GM18870 (cell line): ENCODE data around the gene LIMS1.
"Not testable (repeated sequence)": the region's sequence is repeated elsewhere in the genome, so short reads cannot be mapped to it uniquely, and the experiment has no call there.

ENCODE experiments used
- ATAC-seq: cut with Tn5 transposase; IDR thresholded peaks from one replicate; pipeline ENCODE4 v1.9.1; 2021; ENCODE audit warnings: moderate library complexity; ENCODE audit not compliant: unreplicated experiment

The LIMS1 gene

DNA sequence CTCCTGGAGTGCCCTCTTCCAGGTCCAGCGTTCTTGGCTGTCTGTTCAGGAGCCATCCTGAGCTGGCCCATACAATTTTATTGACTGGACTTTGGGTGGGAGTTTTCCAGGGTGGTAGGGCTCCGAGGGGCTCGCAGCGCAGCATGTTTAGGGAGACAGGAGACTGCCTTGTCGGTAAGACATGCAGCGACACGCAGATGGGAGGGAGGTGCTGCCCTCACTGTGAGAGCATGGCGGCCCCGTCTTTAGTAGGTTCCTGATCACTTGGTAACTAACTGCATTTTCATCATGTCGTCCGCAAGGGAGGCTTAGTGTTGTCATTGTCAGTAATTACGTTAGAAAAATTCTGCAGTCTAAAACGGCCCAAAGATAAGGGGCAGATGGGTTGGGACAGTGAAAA is 121.0 kb downstream of the LIMS1 start:
- not testable (repeated sequence) for ATAC-seq

DNA sequence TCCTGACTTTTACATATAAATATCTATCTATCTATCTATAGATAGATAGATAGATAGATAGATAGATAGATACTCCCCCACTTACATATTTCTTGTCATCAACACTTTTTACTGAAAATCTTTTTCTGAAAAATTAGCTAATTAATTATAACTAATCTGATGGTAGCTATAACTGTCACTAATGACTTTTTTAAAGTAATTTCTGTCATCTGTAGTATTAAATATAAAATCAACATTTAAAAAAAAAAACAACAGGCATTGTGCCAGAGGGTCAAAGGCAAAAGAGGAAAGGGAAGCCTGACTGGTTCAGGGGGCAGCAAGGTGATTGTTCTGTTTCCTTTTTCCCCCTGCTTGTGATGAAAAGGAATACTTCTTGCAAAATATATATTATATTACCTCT is 122.0 kb downstream of the LIMS1 start:
- not testable (repeated sequence) for ATAC-seq

DNA sequence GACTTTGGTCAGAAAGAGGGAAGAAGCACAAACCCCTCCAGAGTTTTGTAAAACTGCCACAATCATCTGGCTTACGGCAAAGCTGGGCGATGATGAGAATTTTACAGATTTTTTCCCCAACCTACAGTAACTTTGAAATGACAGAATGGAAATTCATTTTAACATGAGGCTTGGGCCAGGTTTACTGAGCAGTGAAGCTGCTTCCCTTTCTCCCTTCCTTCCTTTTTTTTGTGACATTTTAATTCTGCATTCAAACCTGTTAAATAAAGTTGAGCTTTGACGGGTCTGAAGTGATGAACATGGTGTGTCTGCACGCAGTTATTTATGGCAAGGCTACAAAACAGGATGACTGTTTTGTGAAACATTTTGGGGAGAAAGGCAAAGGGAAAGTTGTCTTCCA is 123.2 kb downstream of the LIMS1 start:
- ATAC-seq: not testable (repeated sequence)

DNA sequence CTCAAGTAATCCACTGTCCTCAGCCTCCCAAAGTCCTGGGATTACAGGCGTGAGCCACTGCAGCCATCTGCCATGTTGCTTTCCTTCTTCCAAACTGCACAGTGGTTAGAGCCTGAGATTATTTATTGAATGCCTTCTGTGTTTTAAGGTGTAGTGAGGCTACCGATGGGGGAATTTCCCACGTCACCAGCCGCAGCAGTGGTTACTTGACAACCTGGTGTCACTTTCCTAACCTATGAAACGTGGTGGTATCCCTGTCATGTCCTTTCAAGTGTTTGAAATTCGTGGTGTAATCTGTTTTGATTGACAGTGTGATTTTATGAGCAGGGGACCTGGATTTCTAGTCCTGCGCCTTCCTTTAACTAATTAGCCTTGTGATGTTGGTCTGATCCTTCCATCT is 124.3 kb downstream of the LIMS1 start:
- not testable (repeated sequence) for ATAC-seq

DNA sequence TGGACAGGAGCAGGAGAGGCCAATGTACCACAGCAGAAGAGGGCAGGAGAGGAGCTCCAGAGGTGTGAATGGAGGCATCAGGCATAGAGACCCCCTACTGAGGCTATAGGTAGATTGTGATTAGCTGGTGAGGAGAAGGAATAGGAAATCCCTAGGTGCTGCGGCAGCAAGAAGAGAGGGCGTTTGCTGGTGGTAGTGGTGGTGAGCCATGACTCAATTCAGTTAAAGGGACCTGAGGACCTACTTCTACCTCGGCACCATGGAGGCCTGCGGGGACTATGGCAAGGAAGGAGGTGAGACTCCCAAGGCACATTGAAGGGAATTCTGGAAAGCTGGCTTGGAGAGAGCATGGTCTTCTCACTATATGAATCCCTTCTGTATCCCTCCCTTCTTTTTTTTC is 127.2 kb downstream of the LIMS1 start:
- not testable (repeated sequence) for ATAC-seq

DNA sequence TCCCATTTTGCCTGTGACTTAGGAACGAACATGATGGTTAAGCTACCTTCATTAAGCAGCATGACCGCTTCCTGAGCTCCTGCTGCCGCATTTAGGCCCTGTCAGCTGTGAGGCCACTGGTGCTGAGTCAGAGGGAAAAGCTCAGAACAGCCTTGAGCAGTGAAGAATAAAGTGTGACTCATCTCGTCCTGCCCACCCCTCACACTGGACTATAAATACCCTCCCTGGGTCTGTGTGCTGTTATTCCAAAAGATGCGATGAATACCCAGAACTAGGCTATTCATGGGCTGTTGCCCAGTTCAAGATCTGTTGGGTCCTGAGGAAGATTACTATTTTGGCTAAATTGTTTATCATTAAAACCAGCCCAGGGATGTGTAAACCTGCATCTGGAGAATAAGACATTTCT is 127.9 kb downstream of the LIMS1 start:
- peak; percentile 98 for ATAC-seq

DNA sequence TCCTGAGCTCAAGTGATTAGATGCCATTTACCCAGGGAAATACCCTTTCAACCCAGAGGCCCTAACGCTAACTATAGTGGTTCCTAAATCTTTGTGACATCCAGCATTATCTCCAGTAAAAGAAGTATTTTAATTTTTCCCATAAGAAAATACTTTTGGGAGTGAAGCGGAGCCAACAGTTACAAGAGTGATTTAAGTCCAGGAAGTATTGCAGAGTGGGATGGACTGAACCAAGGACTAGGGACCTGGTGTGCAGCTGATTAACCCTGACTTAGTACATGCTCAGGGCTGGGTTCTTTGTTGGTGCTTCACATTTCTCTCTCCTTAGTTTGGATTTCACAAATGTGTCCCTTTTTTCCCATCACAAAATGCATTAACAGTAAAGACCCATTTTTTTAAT is 129.1 kb downstream of the LIMS1 start:
- ATAC-seq: not testable (repeated sequence)

DNA sequence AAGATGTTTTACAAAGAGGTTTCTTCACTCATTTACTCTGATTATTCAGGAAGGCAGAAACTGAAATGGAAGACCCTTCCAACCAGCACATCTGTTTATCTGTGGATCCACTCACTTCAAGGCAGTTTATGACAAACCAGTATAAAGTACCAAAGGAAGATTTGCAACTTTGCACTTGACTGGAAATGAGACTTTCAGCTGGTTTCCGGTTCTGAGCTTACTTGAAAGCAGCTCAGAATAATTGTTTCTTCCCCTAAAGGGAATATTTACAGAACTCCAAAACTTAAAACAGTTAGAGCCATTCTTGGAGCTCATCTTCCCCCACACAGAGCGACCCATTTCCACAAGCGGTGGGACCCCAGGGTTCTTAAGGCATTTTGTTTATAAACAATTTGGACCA is 129.8 kb downstream of the LIMS1 start:
- not testable (repeated sequence) for ATAC-seq

DNA sequence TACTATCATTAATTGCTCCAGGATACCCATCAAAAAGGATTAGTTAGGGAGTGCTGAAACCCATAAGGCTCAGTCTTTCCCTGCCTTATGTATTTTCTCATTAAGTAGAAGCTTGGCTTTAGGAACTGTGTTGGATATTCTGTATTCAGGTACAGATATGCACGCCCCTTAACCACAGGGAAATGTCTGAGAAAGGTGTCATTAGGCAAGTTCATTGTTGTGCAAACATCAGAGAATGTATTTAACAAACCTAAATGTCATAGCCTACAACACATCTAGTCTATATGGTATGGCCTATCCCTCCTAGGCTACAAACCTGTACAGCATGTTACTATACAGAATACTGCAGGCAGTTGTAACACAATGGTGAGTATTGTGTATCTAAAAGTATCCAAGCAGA is 130.7 kb downstream of the LIMS1 start:
- ATAC-seq: not testable (repeated sequence)

DNA sequence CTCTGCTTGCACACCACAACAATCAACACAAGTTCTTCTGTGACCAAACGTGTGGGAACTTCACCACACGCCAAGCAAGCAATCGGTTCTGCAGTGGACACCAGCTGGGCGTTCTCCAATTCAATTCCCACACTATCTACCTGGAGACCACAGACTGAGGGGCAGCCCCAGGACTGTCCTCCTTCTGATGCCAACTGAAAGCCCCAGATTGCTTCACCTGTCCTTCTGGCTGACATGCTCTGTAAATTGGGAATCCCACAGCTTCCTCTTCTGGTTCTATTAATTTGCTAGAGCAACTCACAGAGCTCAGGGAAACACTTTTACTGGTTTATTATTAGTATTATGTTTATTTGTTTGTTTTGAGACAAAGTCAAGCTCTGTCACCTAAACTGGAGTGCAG is 131.7 kb downstream of the LIMS1 start:
- not testable (repeated sequence) for ATAC-seq

DNA sequence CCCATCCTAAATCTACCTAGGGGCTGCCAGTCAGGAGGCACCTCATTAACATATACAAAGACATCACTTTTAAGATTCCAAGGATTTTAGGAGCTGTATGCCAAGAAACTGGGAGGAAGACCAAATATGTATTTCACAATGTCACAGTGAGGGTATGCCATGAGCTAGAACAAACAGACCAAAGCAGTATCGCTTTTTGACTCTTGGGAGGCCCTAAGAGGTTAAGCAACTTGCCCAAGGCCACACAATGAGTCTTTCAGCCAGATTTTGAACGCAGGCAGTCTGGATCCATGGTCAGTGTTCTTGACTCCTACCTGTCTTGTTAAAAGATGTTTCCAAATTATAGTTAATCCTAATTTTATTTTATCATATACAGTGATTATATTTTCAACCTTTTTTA is 132.9 kb downstream of the LIMS1 start:
- ATAC-seq: not testable (repeated sequence)

DNA sequence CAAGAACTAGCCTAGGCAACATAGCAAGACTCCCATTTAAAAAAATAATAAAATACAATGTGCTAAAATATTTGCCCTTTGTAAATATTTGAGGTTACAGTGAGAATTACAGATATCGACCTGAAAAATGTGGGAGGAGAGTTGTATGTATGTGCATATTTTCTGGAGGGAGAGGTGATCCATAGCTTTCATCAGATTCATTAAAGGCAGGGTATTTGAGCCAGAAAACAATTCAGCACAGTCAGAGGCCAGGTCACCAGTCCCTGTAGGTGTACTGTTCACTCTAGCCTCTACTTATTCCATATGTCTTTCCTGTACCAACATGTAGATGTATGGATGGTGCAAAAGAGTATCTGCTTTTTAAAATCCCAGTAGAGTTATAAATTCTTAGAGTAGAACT is 136.0 kb downstream of the LIMS1 start:
- ATAC-seq: not testable (repeated sequence)

DNA sequence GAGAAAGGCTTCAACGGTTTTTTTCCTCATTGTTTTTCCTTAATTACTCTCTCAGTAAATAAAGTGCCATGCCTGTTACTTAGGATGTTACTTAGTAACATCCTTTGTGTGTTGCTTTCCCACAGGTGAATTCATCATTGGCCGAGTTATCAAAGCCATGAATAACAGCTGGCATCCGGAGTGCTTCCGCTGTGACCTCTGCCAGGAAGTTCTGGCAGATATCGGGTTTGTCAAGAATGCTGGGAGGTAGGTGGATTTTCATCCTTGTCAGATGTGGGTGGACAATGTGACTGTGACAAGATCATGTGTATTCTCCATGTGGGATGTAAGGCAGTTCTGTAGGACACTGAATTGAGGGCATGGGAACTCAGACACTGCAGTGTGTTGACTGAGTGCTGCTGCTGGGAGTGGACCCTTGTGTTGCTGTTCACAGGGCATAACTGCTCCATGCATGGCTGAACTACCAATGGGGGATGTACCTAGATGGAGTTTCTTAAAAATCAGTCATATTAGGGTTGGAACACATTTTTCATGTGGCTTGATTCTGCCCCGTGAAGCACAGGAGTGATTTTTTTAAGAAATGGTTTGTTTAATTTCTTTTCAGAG is 138.0 kb downstream of the LIMS1 start:
- not testable (repeated sequence) for ATAC-seq

DNA sequence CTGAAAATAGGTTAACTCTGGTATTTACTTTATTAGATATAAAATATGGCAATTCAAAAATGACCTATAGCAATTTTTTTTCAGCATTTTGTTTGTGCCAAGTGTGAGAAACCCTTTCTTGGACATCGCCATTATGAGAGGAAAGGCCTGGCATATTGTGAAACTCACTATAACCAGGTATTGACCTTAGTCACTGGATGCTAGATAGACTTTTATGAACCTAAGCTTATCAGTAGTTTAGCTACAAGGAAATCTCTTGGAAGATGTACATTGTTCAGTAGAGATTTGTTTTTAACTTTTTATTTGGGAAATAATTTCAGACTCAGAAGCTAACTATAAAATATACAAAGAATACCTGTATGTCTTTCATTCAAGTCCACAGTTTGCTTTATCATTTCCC is 142.3 kb downstream of the LIMS1 start:
- ATAC-seq: not testable (repeated sequence)

DNA sequence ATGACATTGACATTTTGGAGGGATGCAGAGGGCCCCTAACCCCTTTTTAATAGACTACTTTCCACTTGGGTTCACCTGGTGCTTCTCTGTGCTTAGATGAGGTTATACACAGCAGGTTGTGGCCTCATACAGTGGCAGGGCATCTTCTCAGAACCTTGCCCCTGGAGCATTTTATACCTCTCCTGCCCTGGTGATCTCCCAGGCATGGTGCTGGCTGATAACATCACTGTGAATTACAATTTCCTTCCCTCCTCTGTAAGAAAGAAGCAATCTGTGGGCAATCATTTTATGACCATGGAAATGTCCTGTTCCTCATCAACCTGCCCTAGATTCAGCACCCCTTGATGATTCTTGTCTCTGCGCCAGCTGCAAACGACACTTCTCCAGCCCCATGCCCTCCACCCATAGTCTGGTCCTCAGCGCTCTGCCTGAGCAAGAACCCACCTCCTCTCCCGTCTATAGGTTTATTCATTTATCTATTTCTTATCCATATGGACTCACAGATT is 143.0 kb downstream of the LIMS1 start:
- not testable (repeated sequence) for ATAC-seq

DNA sequence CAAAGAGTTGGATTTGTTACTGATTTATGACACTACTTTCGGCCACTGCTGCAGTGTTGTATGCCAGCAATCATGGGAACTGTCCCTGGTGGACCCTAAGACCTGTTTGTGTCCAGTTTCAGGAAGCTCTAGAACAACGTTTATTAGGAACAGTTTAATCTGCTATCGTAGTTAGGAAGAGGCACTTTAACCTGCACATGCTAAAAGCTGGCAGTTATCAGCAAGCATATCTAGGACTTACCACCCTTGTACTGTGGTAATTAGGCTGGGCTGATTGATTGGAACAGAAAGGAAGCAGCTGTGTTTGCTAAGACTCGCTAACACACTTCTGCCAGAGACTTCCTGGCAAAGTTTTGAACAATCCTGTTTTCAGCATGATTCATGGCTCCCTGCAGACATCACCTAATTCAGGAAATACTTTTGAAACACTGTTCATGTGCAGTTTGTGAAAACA is 144.0 kb downstream of the LIMS1 start:
- ATAC-seq: not testable (repeated sequence)

DNA sequence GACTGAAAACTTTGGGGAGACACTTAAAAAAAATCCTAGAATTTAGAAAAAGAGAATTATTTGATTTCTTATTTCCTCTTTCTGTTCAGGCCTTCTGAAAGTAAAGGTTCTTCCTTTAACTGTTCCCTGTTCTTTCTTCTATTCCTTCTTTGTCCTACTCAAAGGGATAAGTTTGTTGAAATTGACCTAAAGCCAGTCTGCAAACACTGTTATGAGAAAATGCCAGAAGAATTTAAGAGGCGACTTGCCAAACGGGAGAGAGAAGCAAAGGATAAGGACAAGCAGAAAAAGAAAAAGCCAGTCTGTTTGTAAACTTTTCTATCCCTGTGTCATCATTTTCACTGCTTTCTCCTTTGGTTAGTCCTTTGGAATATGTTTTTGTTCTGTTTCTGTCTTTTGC is 146.5 kb downstream of the LIMS1 start:
- ATAC-seq: not testable (repeated sequence)

DNA sequence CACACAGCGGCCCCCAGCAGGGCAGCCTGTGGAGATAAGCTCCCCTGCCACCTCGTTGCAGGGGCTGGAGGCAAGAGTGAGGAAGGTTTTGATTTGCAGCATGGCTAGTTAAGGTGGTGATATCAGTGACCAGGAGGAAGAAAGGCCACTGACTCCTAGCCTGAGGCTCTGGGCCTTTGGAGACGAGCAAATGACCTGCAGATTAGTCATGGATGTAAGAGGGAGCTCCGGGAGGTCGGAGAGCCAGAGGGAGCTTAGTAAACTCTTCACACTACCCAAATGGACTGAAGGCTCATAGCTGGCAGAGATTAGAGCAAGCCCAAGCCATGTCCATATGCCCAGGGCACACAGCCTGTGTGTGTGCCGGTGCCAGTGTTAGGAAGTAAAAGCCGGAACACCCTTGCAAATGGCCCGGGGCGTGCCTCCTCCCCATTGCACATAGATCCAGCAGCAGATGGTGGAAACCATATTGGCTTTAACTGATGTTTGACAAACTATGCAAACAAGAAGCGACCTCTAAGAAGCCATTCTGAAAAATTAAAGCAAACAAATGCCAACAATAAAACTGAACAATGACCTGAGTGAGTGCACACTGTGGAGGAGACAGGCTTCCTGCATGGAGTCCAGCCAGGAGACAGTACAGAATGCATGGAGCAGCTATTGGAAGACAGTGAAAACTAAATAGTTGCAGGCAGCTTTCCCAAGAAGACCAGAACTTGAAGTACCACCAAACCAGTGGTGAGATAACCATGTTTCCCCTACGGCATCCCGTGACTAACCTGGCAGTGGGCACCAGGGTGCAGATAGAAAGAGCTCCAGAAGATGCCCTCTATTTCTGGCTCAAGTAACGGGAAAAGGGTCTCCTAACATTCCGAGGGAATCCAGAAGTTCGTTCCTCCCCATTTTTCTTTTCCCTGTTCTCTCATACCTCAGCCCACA is 154.8 kb downstream of the LIMS1 start:
- not testable (repeated sequence) for ATAC-seq

DNA sequence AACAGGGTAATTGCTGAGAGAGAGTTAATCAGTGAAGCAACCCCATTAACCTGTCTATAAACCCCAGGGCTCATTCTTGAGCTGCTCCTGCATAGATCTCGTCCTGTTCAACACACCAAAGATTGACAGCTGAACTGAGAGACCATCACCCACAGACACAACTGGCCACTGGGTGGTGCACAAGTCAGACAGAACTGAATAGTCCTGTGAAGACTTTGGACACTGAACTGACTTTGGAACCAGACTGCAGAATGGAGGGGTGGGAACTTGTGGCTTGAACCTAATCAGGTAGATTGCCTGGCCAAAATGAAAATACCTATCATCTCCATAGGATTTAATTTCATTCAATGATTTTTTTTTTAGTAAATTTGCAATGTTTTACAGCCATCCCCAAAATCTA is 155.7 kb downstream of the LIMS1 start:
- ATAC-seq: peak; percentile 63

DNA sequence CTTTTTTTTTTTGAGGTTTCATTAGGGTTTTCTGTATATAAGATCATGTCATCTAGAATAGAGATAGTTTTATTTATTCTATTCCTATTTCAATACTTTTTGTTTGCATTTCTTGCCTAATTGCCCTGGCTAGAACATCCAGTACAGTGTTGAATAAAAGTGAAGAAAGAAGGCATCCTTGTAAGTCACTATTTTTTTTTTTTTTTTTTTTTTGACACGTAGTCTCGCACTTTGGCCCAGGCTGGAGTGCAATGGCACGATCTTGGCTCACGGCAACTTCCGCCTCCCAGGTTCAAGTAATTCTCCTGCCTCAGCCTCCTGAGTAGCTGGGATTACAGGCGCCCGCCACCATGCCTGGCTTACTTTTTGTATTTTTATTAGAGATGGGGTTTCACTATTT is 157.2 kb downstream of the LIMS1 start:
- ATAC-seq: no peak

DNA sequence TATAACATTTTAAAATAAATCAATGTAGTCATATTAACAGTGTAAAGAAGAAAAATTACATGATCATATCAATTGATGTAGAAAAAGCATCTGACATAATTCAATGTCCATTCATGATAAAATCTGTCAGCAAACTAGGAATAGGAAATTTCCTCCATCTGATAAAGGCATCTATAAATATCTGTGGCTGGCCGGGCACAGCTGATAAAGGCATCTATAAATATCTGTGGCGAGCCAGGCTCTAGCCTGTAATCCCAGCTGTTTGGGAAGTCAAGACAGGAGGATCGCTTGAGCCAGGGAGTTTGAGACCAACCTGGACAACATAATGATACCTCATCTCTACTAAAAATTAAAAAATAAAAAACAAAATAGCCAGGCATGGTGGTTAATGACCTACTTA is 166.9 kb downstream of the LIMS1 start:
- no peak for ATAC-seq

DNA sequence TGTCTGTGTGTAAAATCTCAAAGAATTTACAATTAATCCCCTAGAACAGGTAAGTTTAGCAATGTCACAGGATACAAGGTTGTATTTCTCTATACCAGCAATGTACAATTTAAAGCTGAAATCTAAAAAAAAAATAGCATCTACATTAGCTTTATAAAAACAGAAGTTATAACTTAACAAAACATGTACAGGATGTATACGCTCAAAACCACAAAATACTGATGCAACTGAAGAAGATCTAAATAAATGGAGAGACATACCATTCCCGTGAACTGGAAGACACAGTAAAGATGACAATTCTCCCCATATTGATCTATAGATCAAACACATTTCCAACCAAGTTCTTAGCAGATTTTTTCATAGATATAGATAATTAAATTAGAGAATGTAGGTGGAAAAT is 167.5 kb downstream of the LIMS1 start:
- ATAC-seq: no peak
